OCI-LY3 (cell line): ENCODE measurements around the gene FMN1.

ENCODE experiments used
- H2AFZ ChIP-seq: fragments of 200-600, 300-600 bp; shearing (Covaris generic); 2 replicates; pipeline ENCODE4 v1.6.0; 2014; ENCODE audit warnings: antibody characterized with exemption, low read depth, low read length
- H3K27ac ChIP-seq: fragments of 200-600, 300-600 bp; sonication (generic); 2 replicates; pipeline ENCODE4 v1.5.1; 2014; ENCODE audit warnings: mild to moderate bottlenecking, low read length, moderate library complexity, mixed read lengths
- H3K27me3 ChIP-seq: fragments of 200-600, 300-600 bp; sonication (generic); 2 replicates; pipeline ENCODE4 v1.6.1; 2014; ENCODE audit warnings: low read depth, low read length, mixed read lengths
- H3K36me3 ChIP-seq: fragments of 200-600, 300-600 bp; sonication (generic); replicated peaks from 2 replicates; pipeline ENCODE3; 2014; ENCODE audit warnings: low read depth, low read length, mixed read lengths
- H3K4me1 ChIP-seq: fragments of 300-600, 200-600 bp; sonication (generic); 2 replicates; pipeline ENCODE4 v1.6.1; 2014; ENCODE audit warnings: low read length, mixed read lengths
- H3K4me2 ChIP-seq: fragments of 200-600, 300-600 bp; sonication (generic); 2 replicates; pipeline ENCODE4 v1.6.1; 2014; ENCODE audit warnings: low read length, mixed read lengths
- H3K4me3 ChIP-seq: fragments of 300-600, 200-600 bp; sonication (generic); 2 replicates; pipeline ENCODE4 v1.5.1; 2014; ENCODE audit warnings: antibody characterized with exemption, mild to moderate bottlenecking, low read length, moderate library complexity
- H3K79me2 ChIP-seq: fragments of 300-600, 200-600 bp; shearing (Covaris generic); 2 replicates; pipeline ENCODE4 v1.6.1; 2014; ENCODE audit warnings: mild to moderate bottlenecking, low read length, mixed read lengths
- H3K9ac ChIP-seq: fragments of 300-600, 200-600 bp; shearing (Covaris generic); 2 replicates; pipeline ENCODE4 v1.6.0; 2014; ENCODE audit warnings: mild to moderate bottlenecking, low read length, moderate library complexity
- H3K9me3 ChIP-seq: fragments of 200-600, 300-600 bp; shearing (Covaris generic); 2 replicates; pipeline ENCODE4 v1.6.1; 2014; ENCODE audit warnings: low read length, mixed read lengths; ENCODE audit not compliant: insufficient read depth
- H4K20me1 ChIP-seq: fragments of 200-600, 300-600 bp; sonication (generic); 2 replicates; pipeline ENCODE4 v1.6.1; 2016; ENCODE audit warnings: low read length, mixed read lengths; ENCODE audit not compliant: insufficient read depth
- CTCF ChIP-seq: fragments of 200-600, 300-600 bp; sonication (generic); IDR thresholded peaks from 2 replicates; pipeline ENCODE4 v1.5.1; 2014; ENCODE audit warnings: antibody characterized with exemption, low read length, low read depth
- EZH2phosphoT487 ChIP-seq: fragments of 200-600 bp; shearing (Covaris generic); IDR thresholded peaks from 2 replicates; pipeline ENCODE4 v1.6.1; 2018; ENCODE audit warnings: antibody characterized with exemption, mixed run types, low read depth

The FMN1 gene

DNA sequence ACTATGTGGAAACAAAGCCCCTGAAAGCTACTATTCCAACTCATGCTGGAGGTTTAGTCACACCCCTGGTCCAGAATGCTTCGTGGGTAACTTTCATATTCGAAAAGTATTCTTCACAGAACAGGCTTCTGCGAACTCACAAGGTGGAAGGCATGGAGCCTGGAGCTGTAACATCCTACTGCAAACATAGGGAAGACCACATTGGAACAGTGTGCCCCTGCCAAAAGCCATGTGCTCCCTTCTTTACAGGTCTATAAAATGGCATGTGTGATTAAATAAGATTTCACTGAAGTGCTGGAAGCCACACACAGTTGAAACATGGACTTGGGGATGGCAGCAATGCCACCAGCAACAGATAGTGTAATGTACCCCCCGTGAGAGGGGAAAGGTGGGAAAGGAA, 370.8 kb downstream of the FMN1 start:
- Histone ChIP-seq H3K9ac (no peak overlapping the region), H3K27ac (no peak overlapping the region), H3K4me2 (no peak overlapping the region), H3K4me3 (no peak overlapping the region), H3K9me3 (no peaks in the 10 kb centered on the region), H4K20me1 (no peaks in the 10 kb centered on the region), H3K36me3 (no peaks in the 10 kb centered on the region), H3K27me3 (peaks cover 44% of the 10 kb centered on the region), H2AFZ (no peak overlapping the region), H3K79me2 (no peaks in the 10 kb centered on the region), H3K4me1 (no peaks in the 10 kb centered on the region)
- TF ChIP-seq EZH2phosphoT487 = no peak
- TF ChIP-seq CTCF = no peak

GRCh38 chr15:32822739-32823138, 371.8 kb downstream of the FMN1 start:
- Histone ChIP-seq H3K4me3 (no peak overlapping the region), H3K36me3 (no peaks in the 10 kb centered on the region), H3K9ac (no peak overlapping the region), H3K9me3 (no peaks in the 10 kb centered on the region), H4K20me1 (no peaks in the 10 kb centered on the region), H3K27ac (no peak overlapping the region), H3K4me1 (no peaks in the 10 kb centered on the region), H3K4me2 (no peak overlapping the region), H2AFZ (no peak overlapping the region), H3K27me3 (peaks cover 46% of the 10 kb centered on the region), H3K79me2 (no peaks in the 10 kb centered on the region)
- TF ChIP-seq CTCF (no peak), EZH2phosphoT487 (no peak)

DNA sequence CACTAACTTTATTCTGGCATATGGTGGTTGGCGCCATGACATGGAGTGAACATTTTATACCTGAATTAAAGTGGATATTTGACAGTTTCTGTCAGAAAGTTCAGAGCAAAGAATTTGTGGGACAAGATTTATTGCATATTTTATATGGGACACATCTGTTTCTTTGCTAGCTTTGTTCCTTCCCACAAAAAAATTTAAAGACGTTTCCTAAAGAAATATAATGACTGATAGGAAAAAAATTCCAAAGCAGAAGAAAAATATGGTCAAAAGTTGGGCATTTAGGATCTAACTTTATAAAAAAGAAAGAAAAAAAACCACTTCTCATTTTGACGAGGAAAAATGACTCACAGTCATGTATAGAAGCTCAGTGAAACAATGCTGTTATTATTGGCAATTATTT, 375.1 kb downstream of the FMN1 start:
- Histone ChIP-seq H3K9ac (no peak overlapping the region), H3K27me3 (peaks cover 53% of the 10 kb centered on the region), H3K9me3 (no peaks in the 10 kb centered on the region), H2AFZ (no peak overlapping the region), H3K27ac (no peak overlapping the region), H3K4me3 (no peak overlapping the region), H3K79me2 (no peaks in the 10 kb centered on the region), H3K4me2 (no peak overlapping the region), H3K4me1 (no peaks in the 10 kb centered on the region), H4K20me1 (no peaks in the 10 kb centered on the region), H3K36me3 (no peaks in the 10 kb centered on the region)
- TF ChIP-seq EZH2phosphoT487 (no peak), CTCF (no peak)

DNA sequence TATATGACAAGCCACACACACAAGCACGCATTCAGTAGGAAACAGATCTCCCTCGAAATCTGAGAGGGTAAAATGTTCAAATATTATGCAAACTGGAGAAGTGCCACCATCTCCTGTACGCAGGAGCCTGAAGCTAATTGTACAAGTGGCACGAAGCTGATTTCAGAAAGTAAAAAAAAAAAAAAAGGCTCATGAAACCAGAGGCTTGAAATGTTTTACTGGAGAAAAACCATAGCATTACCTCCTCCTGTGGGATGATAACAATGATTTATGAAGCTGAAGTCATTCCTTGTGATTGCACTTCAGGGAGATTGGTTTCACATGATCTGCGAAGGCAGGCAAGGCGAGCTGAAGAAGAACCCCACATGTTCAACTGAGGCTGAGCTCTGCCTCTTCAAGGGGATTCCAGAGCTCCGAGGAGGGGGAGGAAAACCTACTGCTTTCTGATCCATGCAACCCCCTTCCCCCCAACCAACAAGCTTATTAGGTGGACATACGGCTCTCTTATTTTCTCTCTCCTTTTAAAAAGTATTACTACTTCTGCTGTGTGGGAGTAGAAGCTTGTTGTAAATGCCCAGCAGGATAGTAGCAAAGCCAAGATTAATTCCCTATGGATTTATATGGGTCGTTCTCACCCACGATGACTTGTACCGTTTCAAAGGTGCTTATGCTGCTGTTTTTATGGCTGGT, 375.6 kb downstream of the FMN1 start:
- Histone ChIP-seq H3K27me3 (peaks cover 48% of the 10 kb centered on the region), H3K9ac (no peak overlapping the region), H3K4me2 (no peak overlapping the region), H3K36me3 (no peaks in the 10 kb centered on the region), H3K4me3 (no peak overlapping the region), H3K79me2 (no peaks in the 10 kb centered on the region), H3K27ac (no peak overlapping the region), H3K9me3 (no peaks in the 10 kb centered on the region), H3K4me1 (no peaks in the 10 kb centered on the region), H2AFZ (no peak overlapping the region), H4K20me1 (no peaks in the 10 kb centered on the region)
- TF ChIP-seq EZH2phosphoT487 (no peak), CTCF (no peak)
